HG03457 (cell line): ENCODE results near the gene DEFB123.
"Not testable (repeated sequence)": the region's sequence is repeated elsewhere in the genome, so short reads cannot be mapped to it uniquely, and the experiment has no call there.

ENCODE experiments used
- ATAC-seq: cut with Tn5 transposase; IDR thresholded peaks from one replicate; pipeline ENCODE4 v1.9.1; 2021; ENCODE audit warnings: moderate number of reproducible peaks; ENCODE audit not compliant: unreplicated experiment

The DEFB123 gene, protein sequence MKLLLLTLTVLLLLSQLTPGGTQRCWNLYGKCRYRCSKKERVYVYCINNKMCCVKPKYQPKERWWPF

DNA sequence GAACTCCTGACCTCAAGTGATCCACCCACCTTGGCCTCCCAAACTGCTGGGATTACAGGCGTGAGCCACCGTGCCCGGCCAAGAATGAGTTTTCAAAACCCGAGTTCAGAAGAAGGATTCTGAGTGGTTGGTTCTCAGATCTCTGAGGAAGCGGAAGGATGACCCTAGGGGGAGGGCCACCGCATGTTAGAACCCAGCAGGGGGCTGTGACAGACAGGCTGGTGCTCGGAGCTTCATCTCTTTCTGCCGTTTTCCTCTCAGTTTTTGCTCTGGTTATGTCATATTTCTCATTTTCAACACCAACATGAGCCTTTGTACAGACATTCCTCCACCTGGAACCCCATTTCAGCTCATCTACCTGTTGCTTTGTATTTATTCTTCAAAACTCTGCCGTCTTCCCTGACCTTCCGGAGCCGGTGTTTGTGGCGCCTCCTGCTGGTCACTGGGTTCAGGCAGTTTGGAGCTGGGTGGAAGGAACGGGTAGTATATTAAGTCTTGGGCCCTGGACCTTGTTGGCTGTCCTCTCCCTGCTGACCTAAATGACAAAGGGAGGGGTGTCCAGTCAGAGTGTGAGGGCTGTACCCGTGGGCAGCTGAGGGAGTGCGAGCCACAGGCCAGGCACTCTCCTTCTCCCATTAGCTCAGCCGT lies at the start of gene DEFB123:
TSS of gene DEFB123 (plus strand) at position 621 of the 648 bp plus-strand sequence. CDS start 67 bp downstream, outside the sequence.
- ATAC-seq: no peak

DNA sequence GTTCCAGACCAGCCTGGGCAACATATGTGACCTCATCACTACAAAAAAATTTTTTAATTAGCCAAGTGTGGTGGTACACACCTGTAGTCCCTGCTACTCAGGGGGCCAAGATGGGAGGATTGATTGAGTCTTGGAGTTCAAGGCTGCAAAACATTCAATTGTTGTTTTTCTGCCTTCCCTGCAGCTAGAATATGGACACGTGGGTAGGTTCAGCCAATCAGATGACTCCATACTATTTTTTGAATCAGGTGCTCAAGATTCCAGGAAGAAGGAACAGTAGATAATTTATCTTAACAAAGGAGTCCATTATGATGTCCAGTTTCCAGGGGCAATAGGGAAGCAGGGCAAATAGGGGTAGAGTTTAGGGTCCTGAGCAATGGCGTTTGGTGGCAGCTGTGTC lies 47.6 kb upstream of the DEFB123 start:
- no peak for ATAC-seq

DNA sequence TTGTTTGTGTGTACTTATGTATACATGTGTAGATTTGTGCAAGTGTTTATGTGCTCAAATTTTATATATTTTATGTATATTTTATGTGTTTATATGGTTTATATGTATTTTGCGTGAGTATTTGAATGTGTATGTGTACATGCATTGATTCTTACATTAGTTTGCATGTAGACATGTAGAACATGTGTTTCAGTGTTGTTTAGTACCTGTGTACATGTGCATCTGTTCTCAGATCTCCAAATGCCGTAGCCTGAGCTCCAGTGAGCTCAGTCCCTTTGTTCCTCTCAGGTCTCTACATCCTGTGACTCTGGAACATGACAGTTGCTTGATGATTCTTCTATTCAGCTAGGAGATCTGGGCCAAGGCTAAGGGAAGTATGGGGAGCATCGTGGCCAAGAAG lies 45.5 kb upstream of the DEFB123 start:
- no peak for ATAC-seq

DNA sequence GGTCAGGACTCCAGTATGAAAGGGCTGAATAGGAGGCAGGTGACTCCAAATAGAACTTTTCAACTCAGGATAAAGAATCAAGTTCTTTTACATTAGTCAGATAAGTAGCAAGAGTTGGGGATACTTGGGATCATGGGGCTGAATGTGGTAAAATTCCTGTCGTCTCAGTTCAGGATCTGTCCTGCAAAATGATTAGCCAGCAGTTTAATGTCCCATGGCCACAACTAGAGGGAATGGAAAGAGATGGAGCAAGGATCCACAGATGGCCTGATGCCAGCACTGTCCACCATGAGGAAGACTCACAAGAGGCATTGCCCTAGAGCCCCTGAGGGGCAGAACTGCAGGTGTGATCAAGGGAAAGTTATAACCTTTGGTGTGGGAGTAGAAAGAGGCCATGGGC lies 36.5 kb upstream of the DEFB123 start:
- no peak for ATAC-seq

DNA sequence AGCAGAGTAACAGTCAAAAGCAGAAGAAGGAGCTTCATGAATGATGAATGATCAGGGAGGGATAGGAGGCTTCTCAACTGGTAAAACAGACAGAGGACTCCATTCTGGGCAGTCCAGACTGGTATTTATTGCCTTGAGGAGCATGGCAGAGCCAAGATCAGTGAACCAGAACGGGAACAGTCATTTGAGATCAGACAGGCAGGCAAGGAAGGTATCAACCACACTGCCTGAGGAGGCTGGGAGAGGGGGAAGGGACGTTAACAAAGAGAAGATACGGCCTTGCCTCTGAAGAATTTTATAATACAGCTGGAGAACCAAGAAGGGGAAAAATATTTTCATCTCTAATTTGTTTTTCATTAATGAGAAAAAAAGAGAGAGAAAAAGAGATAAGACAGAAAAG lies 34.3 kb upstream of the DEFB123 start, which contains the start of gene DEFB121:
TSS of gene DEFB121 (minus strand) at position 101 of the 400 bp plus-strand sequence. CDS start at position 38, 63 bp downstream.
- no peak for ATAC-seq

DNA sequence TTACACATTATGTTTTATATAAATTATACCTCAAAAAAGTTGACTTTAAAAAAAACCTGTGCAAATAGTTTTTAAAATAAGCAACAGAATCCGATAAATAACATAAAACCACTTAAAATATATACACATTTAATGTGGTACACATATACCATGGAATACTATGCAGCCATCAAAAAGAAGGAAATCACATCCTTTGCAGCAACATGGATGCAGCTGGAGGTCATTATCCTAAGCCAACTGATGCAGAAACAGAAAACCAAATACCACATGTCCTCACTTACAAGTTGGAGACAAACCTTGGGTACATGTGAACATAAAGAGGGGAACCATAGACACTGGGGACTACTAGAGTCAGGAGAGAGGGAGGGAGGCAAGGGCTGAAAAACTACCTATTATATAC lies 30.4 kb upstream of the DEFB123 start:
- ATAC-seq: no peak

DNA sequence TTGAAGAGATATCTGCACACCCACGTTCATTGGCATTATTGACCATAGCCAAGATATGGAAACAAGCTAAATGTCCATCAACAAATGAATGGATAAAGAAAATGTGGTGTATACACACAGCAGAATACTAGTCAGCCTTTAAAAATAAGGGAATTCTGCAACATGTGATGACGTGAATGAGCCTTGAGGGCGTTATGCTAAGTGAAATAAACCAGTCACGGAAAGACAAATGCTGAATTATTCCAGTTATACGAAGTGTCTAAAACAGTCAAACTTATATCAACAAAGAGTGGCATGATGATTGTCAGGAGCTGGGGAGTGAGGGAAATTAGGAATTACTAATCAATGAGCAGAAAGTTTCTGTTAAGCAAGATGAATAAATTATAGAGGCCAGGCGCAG lies 26.1 kb upstream of the DEFB123 start:
- no peak for ATAC-seq

DNA sequence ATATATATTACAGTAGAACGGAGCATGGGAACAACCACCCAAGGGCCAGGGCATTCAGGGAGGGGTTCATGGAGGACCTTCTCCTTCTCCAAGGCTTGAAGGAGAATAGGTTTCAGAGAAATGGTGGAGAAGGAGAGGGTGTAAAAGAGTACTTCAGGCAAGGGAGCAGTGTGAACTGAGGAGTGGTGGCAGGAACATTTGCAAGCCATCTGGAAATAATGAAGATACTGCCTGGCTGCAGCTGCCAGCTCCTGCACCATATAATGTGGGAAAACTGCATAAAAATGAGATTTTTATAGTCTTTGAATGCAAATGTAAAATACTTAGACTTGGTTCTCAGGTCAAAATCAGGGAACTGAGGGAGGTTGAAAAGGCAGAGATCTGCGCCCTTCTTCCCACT lies 24.8 kb upstream of the DEFB123 start:
- no peak for ATAC-seq

DNA sequence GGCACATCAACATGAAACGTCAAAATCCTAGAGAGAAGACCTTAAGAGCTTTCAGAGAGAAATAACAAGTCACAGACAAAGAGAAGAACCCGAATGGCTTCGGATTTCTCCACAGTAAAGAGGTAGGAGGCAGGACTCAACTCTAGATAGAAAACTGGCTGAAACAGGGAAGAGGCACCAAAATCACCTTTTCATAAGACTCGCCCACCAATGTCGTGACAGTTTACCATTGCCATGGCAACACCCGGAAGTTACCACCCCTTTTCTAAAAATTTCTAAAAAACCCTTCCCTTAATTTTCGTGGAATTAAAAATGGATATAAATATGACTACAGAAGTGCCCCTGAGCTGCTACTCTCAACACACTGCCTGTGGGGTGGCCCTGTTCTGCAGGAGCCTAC lies 22.1 kb upstream of the DEFB123 start:
- ATAC-seq: no peak

DNA sequence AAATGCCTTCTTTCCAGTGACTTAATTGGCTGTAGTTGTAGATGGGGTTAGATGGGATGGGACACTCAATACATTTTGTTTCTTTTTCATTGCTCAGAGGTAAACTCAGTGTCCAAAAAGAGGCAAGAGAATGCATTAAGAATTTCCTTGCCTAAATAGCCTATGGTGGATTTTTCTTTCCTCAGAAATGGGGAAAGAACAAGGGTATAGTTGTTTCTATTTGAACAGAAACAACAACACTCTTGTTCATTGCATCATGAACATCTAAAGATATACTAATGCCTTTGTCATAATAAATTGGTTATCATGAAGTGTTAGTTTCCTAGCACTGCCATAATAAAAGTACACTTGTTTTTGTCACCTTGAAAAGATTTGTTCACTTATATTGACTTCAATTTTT lies 14.6 kb upstream of the DEFB123 start:
- ATAC-seq: no peak

DNA sequence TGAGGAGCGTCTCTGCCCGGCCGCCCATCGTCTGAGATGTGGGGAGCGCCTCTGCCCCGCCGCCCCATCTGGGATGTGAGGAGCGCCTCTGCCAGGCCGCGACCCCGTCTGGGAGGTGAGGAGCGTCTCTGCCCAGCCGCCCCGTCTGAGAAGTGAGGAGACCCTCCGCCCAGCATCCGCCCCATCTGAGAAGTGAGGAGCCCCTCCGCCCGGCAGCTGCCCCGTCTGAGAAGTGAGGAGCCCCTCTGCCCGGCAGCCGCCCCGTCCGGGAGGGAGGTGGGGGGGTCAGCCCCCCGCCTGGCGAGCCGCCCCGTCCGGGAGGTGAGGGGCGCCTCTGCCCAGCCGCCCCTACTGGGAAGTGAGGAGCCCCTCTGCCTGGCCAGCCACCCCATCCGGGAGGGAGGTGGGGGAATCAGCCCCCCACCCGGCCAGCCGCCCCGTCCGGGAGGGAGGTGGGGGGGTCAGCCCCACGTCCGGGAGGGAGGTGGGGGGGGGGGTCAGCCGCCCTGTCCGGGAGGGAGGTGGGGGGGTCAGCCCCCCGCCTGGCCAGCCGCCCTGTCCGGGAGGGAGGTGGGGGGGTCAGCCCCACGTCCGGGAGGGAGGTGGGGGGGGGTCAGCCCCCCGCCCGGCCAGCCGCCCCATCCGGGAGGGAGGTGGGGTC lies 13.4 kb upstream of the DEFB123 start:
- ATAC-seq: not testable (repeated sequence)

DNA sequence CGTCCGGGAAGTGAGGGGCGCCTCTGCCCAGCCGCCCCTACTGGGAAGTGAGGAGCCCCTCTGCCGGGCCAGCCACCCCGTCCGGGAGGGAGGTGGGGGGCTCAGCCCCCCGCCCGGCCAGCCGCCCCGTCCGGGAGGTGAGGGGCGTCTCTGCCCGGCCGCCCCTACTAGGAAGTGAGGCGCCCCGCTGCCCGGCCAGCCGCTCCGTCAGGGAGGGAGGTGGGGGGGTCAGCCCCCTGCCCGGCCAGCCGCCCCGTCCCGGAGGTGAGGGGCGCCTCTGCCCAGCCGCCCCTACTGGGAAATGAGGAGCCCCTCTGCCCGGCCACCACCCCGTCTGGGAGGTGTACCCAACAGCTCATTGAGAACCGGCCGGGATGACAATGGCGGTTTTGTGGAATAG lies 12.9 kb upstream of the DEFB123 start:
- ATAC-seq: not testable (repeated sequence)

DNA sequence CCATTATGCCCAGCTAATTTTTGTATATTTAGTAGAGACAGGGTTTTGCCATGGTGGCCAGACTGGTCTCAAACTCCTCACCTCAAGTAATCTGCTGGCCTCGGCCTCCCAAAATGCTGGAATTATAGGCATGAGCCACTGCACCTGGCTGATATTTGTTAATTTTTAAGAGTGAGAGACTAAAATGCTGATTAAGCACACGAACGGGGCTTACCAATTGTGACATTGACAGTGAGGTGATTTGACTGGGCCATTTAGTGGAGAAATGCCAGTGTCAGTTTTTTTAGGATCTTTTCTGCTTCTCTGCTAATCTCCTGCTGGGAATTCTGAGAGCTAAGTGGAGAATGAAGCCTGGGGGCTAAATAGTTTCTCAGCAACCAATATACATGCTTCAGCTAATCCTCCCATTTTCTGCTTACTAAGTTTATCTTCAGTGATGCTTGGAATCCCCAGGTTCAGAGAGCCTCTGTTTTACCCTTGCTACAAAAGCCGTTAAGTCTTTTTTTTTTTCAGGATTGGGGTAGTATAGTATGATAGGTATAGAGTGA lies 9.8 kb upstream of the DEFB123 start:
- no peak for ATAC-seq

DNA sequence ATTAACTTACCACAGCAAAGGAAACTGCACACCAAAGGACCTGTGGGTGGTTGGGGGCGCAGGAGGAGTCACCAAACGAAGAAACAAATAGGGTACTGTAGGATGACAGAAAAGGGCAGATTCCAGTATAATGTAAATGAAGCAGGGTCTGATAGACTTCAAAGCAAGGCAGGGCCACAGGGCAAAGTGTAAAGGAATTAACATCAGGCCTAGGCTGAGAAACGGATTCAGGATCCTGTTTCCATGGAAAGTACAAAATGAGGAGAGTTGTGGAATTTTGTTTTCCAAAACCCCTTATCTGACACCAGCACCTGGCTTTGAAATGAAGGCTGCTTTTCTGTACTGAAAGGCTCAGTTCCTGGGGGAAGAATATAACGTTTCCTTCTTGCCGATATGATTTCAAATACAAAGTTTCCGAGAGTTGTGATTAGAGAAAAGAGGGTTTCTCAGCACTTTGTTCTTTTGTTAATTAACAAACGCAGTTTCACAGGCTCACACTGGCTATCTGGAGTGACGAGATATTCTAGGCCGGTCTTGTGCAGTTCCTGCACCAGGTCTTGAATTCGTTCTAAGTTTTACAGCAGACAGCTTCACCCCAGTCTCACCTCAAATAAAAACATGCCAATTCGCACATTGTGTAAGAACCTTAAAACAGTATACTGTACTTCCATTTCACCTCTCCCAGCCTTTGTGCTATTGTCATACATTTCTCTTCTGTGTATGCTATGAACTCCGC lies 5.8 kb downstream of the DEFB123 start:
- ATAC-seq: no peak

DNA sequence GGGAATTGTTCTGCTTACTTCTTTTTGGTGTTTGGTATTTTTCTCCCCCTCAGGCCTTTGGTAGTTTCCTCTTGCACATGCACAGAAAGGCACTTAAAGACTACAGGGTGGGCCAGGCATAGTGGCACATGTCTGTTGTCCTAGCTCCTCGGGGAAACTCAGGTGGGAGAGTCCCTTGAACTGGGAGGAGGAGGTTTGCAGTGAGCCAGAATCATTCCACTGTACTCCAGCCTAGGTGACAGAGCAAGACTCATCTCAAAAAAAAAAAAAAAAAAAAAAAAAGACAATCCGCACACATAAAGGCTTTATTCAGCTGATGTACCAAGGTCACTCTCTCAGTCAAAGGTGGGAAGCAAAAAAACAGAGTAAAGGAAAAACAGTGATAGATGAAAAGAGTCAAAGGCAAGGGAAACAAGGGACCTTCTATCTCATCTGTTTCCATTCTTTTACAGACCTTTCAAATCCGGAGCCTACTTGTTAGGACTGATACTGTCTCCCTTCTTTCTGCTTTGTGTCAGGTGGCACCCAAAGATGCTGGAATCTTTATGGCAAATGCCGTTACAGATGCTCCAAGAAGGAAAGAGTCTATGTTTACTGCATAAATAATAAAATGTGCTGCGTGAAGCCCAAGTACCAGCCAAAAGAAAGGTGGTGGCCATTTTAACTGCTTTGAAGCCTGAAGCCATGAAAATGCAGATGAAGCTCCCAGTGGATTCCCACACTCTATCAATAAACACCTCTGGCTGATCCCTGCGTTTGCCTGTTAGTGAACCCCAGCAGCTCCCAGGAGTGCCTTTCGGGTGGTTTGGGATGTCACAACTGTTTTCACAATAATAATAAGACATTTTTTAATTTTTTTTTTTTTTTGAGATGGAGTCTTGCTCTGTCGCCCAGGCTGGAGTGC lies 9.3 kb downstream of the DEFB123 start:
- no peak for ATAC-seq

DNA sequence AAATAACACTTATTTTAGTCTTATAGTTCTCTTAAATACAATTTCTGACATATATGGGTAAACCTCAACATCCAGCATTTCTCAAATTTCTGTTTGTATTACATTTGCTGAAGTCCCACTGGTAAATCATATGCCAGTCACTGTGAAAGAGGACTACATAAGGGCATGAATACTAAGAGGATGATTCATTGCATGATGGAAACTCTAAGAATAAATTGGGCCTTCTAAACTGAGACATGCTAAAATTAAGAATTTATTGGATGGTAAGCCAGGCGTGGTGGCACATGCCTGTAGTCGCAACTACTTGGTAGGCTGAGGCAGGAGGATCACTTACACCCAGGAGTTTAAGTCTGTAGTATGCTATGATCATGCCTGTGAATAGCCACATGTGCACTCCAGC lies 12.1 kb downstream of the DEFB123 start:
- ATAC-seq: no peak

DNA sequence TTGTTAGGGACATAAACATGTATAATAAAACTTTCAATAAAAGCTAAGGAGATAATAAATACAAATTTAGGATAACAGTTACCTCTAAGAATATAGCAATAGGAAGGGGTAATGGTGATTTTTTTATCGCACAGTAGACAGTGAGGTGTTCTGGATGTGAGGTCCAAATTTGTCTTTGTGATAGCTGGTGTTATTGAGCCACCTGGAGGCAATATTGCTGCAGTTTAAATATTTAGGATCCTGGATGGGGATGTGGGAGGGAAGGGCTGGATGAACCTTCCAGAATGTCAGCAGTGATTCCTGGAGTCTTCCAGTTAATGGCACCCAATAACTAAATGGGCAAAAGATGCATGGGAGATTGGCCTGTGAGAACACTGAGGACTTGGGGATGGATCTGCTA lies 13.9 kb downstream of the DEFB123 start:
- ATAC-seq: no peak

DNA sequence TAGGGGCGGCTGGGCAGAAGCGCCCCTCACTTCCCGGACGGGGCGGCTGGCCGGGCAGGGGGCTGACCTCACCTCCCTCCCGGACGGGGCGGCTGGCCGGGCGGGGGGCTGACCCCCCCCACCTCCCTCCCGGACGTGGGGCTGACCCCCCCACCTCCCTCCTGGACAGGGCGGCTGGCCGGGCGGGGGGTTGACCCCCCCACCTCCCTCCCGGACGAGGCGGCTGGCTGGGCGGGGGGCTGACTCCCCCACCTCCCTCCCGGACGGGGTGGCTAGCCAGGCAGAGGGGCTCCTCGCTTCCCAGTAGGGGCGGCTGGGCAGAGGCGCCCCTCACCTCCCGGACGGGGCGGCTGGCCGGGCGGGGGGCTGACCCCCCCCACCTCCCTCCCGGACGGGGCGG lies 30.5 kb downstream of the DEFB123 start:
- not testable (repeated sequence) for ATAC-seq

DNA sequence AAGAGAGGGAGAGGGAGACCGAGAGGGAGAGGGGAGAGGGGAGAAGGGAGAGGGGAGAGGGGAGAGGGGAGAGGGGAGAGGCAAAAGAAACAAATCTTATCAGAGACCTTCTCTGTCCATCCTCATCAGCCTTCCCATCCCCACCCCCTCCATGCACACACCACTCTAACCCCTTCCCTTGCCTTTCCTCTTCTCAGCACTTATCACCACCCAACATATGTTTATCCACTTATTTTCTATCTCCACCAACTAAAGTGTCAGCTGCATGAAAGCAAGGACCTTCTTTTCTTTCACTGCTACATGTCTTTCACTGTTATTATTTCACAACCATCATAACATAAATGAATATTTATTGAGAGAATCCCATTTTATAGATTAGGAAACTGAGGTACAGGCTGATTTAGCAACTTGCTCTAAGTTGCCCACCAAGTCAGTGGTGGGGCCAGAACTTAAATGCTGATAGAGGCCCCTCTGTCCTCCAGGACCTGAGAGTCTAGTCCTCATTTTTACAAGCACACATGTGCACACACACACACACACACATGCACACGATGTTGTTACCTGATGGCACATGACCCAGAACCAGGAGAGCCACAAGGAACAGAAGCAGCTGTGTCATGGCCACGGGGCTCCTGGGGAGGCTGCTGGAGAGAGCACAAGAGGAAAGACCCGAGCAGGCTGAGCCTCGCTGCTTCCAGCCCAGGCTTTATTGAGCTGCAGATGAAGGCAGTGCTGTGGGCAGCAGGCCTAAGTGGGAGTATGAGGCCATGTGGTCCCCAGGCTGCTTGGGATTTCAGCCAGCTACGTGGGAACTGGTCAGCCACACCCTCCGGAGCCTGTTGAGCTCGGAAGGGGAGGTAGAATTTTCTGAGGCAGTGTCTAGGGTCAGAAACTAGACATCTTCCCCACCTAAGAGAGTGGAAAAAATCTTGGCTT lies 32.2 kb downstream of the DEFB123 start:
- ATAC-seq: no peak
